GM12873 (cell line): Measurements from ENCODE around the gene AGXT.

Experiments used
- TF ChIP-seq, protein P1 (sequence below): IDR thresholded peaks from 2 replicates; pipeline ENCODE4 v1.5.1; 2012; ENCODE audit warnings: low read depth, mild to moderate bottlenecking, moderate library complexity, low read length, control low read depth; ENCODE audit not compliant: insufficient read depth; ENCODE audit errors: missing control alignments

AGXT gene

DNA sequence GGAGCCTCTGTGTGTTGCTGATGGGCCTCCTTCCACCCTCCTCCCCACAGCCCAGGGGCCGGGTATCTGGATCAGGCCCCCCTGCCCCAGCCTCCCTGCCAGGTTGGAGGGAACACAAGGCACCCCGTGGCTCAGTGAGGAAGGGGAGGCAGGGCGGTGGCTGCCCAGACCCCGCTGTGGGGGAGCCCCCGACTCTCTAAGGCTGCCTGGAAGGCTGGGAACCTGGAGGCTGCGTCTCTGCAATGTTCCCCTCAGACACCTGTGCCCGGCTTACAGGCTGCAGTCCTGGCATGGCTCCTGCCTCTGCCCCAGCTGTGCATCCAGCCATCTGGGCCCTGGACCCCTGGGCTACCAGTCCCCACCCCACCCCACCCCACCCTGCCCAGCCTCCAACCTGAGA, 27.8 kb downstream of the AGXT start:
- TF ChIP-seq, protein P1, sequence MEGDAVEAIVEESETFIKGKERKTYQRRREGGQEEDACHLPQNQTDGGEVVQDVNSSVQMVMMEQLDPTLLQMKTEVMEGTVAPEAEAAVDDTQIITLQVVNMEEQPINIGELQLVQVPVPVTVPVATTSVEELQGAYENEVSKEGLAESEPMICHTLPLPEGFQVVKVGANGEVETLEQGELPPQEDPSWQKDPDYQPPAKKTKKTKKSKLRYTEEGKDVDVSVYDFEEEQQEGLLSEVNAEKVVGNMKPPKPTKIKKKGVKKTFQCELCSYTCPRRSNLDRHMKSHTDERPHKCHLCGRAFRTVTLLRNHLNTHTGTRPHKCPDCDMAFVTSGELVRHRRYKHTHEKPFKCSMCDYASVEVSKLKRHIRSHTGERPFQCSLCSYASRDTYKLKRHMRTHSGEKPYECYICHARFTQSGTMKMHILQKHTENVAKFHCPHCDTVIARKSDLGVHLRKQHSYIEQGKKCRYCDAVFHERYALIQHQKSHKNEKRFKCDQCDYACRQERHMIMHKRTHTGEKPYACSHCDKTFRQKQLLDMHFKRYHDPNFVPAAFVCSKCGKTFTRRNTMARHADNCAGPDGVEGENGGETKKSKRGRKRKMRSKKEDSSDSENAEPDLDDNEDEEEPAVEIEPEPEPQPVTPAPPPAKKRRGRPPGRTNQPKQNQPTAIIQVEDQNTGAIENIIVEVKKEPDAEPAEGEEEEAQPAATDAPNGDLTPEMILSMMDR = no peak

DNA sequence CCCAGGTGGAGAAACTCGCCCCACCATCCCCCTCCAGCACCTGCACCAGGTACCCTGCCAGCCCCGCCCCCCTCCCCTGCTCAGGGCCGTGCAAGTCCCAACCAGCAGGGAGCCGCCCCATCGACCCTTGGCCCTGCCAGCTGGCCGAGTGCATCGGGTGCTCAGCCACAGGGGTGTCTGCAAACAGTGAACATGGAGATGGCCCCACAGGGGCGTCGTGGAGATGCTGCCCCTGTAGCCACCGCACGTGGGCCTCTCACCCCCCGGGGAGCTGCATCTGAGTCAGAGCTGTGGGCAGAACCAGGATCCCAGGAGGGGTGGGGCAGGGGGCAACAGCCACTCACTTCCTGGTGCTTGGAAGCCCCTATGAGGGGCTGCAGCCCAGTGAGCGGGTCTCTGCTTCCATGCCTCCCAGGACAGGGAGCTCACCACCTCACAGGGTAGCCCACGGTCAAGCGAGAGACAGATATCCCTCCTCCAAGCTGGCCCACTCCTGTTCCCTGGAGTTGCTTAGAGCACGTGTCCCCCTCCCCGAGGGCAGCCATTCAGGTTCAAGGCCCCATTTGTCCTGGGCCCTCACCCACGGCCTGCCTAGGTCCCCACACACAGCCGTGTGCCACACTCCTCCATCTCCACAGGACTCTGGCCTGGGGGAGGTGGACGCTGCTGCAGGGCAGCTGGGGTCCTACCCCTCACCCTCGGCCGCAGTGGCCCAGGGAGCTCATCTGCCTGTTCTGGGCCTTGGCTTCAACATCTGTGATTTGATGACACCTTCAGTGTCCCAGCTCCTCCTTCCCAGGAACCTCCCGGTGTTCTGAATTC, 28.5 kb downstream of the AGXT start:
- TF ChIP-seq, protein P1 = no peak

DNA sequence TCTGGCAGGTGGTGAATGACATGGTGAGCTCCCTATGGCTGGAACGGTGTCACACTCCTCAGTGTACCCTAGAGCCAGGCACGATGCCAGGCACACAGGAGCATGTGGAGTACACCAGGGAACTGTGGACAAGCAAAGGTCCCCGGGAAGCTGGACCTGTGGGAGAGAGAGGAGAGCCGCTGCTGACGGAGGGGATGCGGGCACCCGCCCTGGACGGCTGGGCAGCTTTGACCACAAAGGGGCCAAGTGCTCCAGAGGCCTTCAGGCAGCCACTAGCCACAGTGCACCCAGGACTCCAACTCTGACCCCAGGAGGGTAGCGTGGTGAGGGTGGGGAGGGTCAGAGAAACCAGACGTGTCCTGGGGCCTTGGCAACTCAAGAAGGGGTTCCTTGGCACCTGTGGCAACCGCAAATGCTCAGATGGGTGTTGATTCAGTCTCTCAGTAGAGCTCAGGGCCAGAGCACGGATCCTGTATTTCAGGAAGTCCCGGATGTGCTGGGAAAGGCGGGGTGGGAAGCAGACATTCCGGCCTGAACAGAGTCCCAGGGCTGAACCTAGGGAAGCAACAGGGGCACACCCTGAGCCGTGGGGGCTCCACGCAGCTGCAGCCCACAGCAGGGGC, 29.6 kb downstream of the AGXT start:
- TF ChIP-seq, protein P1 = no peak

DNA sequence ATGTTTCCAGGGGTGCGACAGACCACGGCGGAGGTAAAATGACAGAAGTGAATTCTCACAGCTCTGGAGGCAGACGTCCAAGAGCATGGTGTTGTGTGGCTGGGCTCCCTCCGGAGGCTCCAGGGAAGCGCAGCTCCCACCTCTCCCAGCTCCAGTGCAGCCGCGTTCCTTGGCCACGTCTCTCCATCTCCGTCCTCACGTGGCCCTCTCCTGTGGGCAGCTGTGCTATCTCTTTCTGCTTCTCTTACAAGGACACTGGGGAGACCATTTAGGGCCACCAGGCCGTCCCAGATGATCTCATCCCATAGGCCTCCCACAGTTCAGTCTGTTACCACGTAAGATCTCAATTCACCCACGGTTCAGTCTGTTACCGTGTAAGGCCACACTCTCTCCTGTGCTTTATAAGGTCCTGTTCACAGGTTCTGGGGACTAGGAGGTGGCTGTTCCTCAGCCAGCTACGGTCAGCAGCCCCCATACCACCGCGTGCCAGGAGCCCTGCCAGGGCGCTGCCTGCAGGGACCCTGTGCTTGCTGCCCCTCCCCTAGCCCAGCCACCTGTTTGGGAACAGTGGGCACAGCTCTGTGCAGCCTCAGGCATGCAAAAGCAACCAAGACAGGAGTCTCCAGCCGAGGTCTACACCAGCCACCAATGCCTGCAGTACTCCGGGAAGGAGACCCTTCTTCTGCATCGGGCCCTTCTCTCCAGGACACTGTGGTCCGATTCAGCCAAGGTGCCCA, 30.3 kb downstream of the AGXT start:
- TF ChIP-seq, protein P1 = no peak

DNA sequence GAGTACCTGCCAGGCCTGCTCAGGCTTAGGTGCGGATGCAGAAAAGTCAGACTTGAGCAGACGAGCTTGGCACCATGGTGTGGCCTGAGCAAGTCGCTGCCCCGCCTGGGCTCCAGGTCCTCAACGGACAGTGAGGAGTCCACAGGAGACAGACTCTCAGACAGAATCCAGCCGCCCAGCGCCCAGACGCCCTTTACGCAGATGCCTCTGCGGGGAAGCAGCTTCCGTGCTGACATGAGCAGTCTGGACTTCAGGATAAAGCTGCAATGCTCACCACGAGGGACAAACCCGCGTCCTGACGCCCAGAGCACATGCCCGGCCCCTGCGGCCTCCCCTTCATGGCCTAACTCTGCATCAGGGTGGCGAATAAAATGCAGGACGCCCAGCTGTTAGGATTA, 30.8 kb downstream of the AGXT start:
- TF ChIP-seq, protein P1 = no peak

DNA sequence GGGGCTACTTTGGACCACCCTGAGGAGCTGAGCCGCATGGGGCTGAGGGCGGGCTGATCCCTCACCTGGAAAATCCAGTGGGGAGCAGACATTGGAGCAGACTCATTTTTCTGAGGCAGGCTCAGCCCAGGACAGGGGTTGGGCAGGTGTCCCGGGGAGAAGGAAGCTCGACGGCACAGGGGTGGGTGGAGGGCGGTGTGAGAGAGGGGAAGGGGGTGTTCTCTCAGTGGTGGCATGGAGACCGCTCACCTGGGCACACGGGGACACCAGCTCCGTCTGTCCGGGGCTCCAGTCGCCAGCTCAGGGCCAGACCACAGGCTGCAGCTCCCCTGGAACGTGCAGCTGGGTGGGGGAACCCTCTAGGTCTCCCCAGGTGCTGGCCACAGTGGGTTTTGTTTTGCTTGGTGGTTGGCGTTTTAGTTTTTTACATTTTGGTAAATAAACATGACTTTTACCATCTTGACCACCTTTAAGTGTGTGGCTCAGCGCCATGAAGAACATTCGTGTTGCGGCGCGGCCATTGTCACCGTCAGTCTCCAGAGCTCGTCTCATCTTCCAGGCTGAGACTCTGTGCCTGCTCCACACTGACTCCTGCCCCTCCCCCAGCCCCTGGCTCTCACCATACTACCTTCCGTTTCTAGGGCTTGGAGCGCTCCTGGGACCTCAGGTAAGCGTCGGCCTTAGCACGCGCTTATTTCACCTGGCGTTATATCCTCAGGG, 31.7 kb downstream of the AGXT start:
- TF ChIP-seq, protein P1 = no peak
